A673 (cell line): Measurements from ENCODE around the gene SATB2. TPM values are rescaled to one million over a fixed set of nuclear protein-coding genes. Genes with fewer than 3 reads are reported as not detected.

Source experiments
- BruUV-seq: library from RNA; stranded (reverse); fragments of 400-500 nt; replicated peaks from 2 replicates; lab custom pipeline; 2021; lab: Mats Ljungman, UMichigan
- CTCF ChIA-PET: fragments of 300-600 bp; sonication (Branson Sonifier 250); formaldehyde crosslinking; loops from one replicate; lab custom pipeline; 2022; ENCODE audit warnings: antibody characterized with exemption; lab: Charles Lee
- POLR2A ChIA-PET: fragments of 300-600 bp; sonication (Branson Sonifier 250); formaldehyde crosslinking; loops from one replicate; lab custom pipeline; 2022; ENCODE audit warnings: antibody characterized with exemption; ENCODE audit not compliant: low non-redundant PET; lab: Charles Lee
- DNase-seq: peaks from one replicate; pipeline ENCODE4 v3.0.0-alpha.2; 2015; ENCODE audit warnings: low spot score
- H3K27ac ChIP-seq: fragments of 200-600 bp; sonication (generic); 2 replicates; pipeline ENCODE4 v1.5.1; 2016; ENCODE audit warnings: mixed run types, low read depth, mild to moderate bottlenecking, mixed read lengths, antibody characterized with exemption, low read length; ENCODE audit not compliant: poor library complexity, severe bottlenecking
- H3K27me3 ChIP-seq: fragments of 200-600 bp; sonication (generic); replicated peaks from 2 replicates; pipeline ENCODE4 v1.6.1; 2017; ENCODE audit warnings: mixed run types, low read depth, mild to moderate bottlenecking, mixed read lengths, antibody characterized with exemption, low read length; ENCODE audit not compliant: insufficient read depth, poor library complexity
- H3K36me3 ChIP-seq: fragments of 200-600 bp; sonication (generic); 2 replicates; pipeline ENCODE4 v1.6.1; 2016; ENCODE audit warnings: mixed run types, mild to moderate bottlenecking, mixed read lengths, antibody characterized with exemption, low read length; ENCODE audit not compliant: insufficient read depth, poor library complexity, severe bottlenecking
- H3K4me1 ChIP-seq: fragments of 200-600 bp; sonication (generic); 2 replicates; pipeline ENCODE4 v1.6.1; 2017; ENCODE audit warnings: mixed run types, mild to moderate bottlenecking, mixed read lengths, antibody characterized with exemption, low read length; ENCODE audit not compliant: insufficient read depth, poor library complexity, severe bottlenecking
- H3K4me3 ChIP-seq: fragments of 200-600 bp; sonication (generic); 2 replicates; pipeline ENCODE4 v1.5.1; 2016; ENCODE audit warnings: low read depth, mixed run types, mild to moderate bottlenecking, mixed read lengths, low read length; ENCODE audit not compliant: poor library complexity, severe bottlenecking
- H3K9me3 ChIP-seq: fragments of 200-600 bp; sonication (generic); 2 replicates; pipeline ENCODE4 v1.6.1; 2016; ENCODE audit warnings: mixed run types, low read depth, mild to moderate bottlenecking, mixed read lengths, antibody characterized with exemption, low read length; ENCODE audit not compliant: poor library complexity, severe bottlenecking
- CTCF ChIP-seq: fragments of 300-800, 200-600 bp; sonication (generic); conservative IDR thresholded peaks from 2 replicates; pipeline ENCODE4 v1.5.1; 2017; ENCODE audit warnings: low read depth, mild to moderate bottlenecking, antibody characterized with exemption, low read length, moderate library complexity, mixed read lengths
- EZH2 ChIP-seq: fragments of 200-600 bp; sonication (generic); IDR thresholded peaks from 2 replicates; pipeline ENCODE4 v1.6.1; 2017; ENCODE audit warnings: borderline replicate concordance, low read depth, mild to moderate bottlenecking, mixed read lengths, antibody characterized with exemption, low read length; ENCODE audit not compliant: poor library complexity, severe bottlenecking
- intact Hi-C: fragments of 100-400 bp; cut with micrococcal nuclease; formaldehyde crosslinking; loops from one replicate; pipeline ENCODE4 v1.10.0; 2022; ENCODE audit not compliant: unreplicated experiment
- total RNA-seq: library from RNA; stranded (reverse); gene quantifications from 2 replicates; pipeline ENCODE4 v1.2.3, GENCODE V29; 2021

Gene SATB2
- total RNA-seq, 1 experiment from 2014 or later = 23.2 TPM

- Histone ChIP-seq H3K36me3 (no peaks in the 10 kb centered on the region), H3K27ac (no peak overlapping the region), H3K4me3 (no peak overlapping the region), H3K9me3 (no peaks in the 10 kb centered on the region), H3K27me3 (no peaks in the 10 kb centered on the region), H3K4me1 (no peaks in the 10 kb centered on the region)
- POLR2A ChIA-PET = no interaction called here
- CTCF ChIA-PET = no interaction called here
- DNase-seq = no peak
- TF ChIP-seq EZH2 (no peak), CTCF (no peak)
- intact Hi-C loops = loop anchor here (10.0 kb wide), 1 partner anchor 456 kb away; no protein-coding TSS in a partner anchor
- no TSS peak for BruUV-seq
These were observed 23.2 kb upstream of the SATB2 start for GRCh38 chr2:199480966-199481365.

- no peak overlapping the region for H3K27ac ChIP-seq
- intact Hi-C loops = loop anchor here (10.0 kb wide), 1 partner anchor 387 kb away; no protein-coding TSS in a partner anchor
- ChIA-PET POLR2A (no interaction called here), CTCF (no interaction called here)
- no peaks in the 10 kb centered on the region for H3K9me3 ChIP-seq
- no peaks in the 10 kb centered on the region for H3K4me1 ChIP-seq
- H3K27me3 ChIP-seq = no peaks in the 10 kb centered on the region
- DNase-seq = no peak
- no peaks in the 10 kb centered on the region for H3K36me3 ChIP-seq
- TF ChIP-seq CTCF (no peak), EZH2 (no peak)
- no TSS peak for BruUV-seq
- no peak overlapping the region for H3K4me3 ChIP-seq
These were observed 19.6 kb upstream of the SATB2 start for GRCh38 chr2:199477277-199477834.

GRCh38 chr2:199471443-199472057 lies 13.8 kb upstream of the SATB2 start:
- intact Hi-C loops = loop anchor here (5.0 to 10.0 kb wide), 2 partner anchors 266 to 393 kb away; no protein-coding TSS in a partner anchor
- Histone ChIP-seq H3K4me3 (peak overlapping the region; percentile 42), H3K4me1 (peaks cover 3% of the 10 kb centered on the region), H3K36me3 (no peaks in the 10 kb centered on the region), H3K9me3 (no peaks in the 10 kb centered on the region), H3K27ac (no peak overlapping the region), H3K27me3 (peaks cover 21% of the 10 kb centered on the region)
- no TSS peak for BruUV-seq
- TF ChIP-seq EZH2 = no peak
- TF ChIP-seq CTCF = peak; percentile 87
- peak; percentile 73 for DNase-seq
- ChIA-PET CTCF (interaction anchor here (0.6 to 0.9 kb wide), 3 partner anchors 13 to 130 kb away, joined by 3 to 5 read pairs (median 3); no protein-coding TSS in a partner anchor), POLR2A (interaction anchor here (0.6 kb wide), 1 partner anchor 31 kb away, joined by 7 read pairs; no protein-coding TSS in a partner anchor)
